Prostate gland (tissue), 2 donors: ENCODE data around the gene SPAG9. TPM values are rescaled to one million over a fixed set of nuclear protein-coding genes. Genes with fewer than 3 reads are reported as not detected.

Experiments used
- DNase-seq: peaks from one replicate; pipeline ENCODE4 v3.0.0-alpha.2; 2019; ENCODE audit warnings: low spot score
- H3K27ac ChIP-seq, 2 donors: fragments of 200-600 bp; sonication (generic); 2 replicates each; pipeline ENCODE4 v1.5.1; 2017 to 2019
- H3K27me3 ChIP-seq: fragments of 200-600 bp; sonication (generic); replicated peaks from 2 replicates; pipeline ENCODE4 v1.5.1; 2019; ENCODE audit not compliant: insufficient read depth
- H3K36me3 ChIP-seq, 2 donors: fragments of 200-600 bp; sonication (generic); 1 replicate in 1 of 2; 2 replicates in 1 of 2; pipeline versions ENCODE4 v1.5.1 to v1.8.1; 2017 to 2019
- H3K4me1 ChIP-seq: fragments of 200-600 bp; sonication (generic); replicated peaks from 2 replicates; pipeline ENCODE4 v1.5.1; 2019
- H3K4me3 ChIP-seq, 2 donors: fragments of 200-600 bp; sonication (generic); 2 replicates each; pipeline ENCODE4 v1.5.1; 2017 to 2019
- H3K9me3 ChIP-seq: fragments of 200-600 bp; sonication (generic); 2 replicates; pipeline ENCODE4 v1.5.1; 2017
- CTCF ChIP-seq, 4 experiments: fragments of 200-600 bp in 2 of 4; fragments of 450-650 bp in 2 of 4; sonication (generic) in 2 of 4; IDR thresholded peaks; 1 replicate in 3 of 4; 2 replicates in 1 of 4; pipeline ENCODE4 v1.5.1; 2016 to 2019; ENCODE audit warnings: antibody characterized with exemption in 4 of 4, mild to moderate bottlenecking in 2 of 4, moderate library complexity in 2 of 4
- POLR2A ChIP-seq: fragments of 450-650 bp; IDR thresholded peaks from one replicate; pipeline ENCODE4 v1.6.1; 2016; ENCODE audit warnings: antibody characterized with exemption, mild to moderate bottlenecking
- POLR2AphosphoS5 ChIP-seq: sonication (generic); formaldehyde crosslinking; IDR thresholded peaks from one replicate; pipeline ENCODE4 v1.6.1; 2017; ENCODE audit warnings: antibody characterized with exemption
- WGBS: methylation state at CpG from one replicate; pipeline ENCODE4 v1.1.5; 2018; 5-methylcytosine and 5-hydroxymethylcytosine counted together
- intact Hi-C: fragments of 100-400 bp; cut with DNase I; formaldehyde crosslinking; loops from one replicate; pipeline ENCODE4 v1.14.2; 2022
- total RNA-seq, 2 donors: library from RNA; depleted of rRNA; stranded (reverse); fragments of >200 nt; gene quantifications; one replicate each; pipeline ENCODE4 v1.1.0, GENCODE V29; 2016

The SPAG9 gene
- total RNA-seq, 2 donors from 2014 or later, result 48.3 to 98.3 TPM

- 1% methylated on average over 61 of the region's 62 CpGs for WGBS
- no peaks in the 10 kb centered on the region for H3K4me1 ChIP-seq
- H3K27ac ChIP-seq, result peak overlapping the region; percentile 75 to 90
- H3K4me3 ChIP-seq, result peak overlapping the region; percentile 26 to 30
- no peaks in the 10 kb centered on the region for H3K9me3 ChIP-seq
- no peaks in the 10 kb centered on the region for H3K36me3 ChIP-seq
- TF ChIP-seq POLR2A (no peak), POLR2AphosphoS5 (peak; percentile 42), CTCF (IDR thresholded peaks at IDR 0.05) (no peak)
- intact Hi-C loops, result no loop called here
- no peaks in the 10 kb centered on the region for H3K27me3 ChIP-seq
- peak; percentile 61 for DNase-seq
Measured at GRCh38 chr17:50931144-50931908, 189.3 kb downstream of the SPAG9 start.

- no peaks in the 10 kb centered on the region for H3K4me1 ChIP-seq
- intact Hi-C loops, result no loop called here
Measured at GRCh38 chr17:50928646-50929045, 192.0 kb downstream of the SPAG9 start.

GRCh38 chr17:50927287-50927686, 193.4 kb downstream of the SPAG9 start:
- no peak for DNase-seq
- no peak overlapping the region for H3K27ac ChIP-seq
- intact Hi-C loops, result no loop called here
- H3K27me3 ChIP-seq, result no peaks in the 10 kb centered on the region
- H3K4me1 ChIP-seq, result no peaks in the 10 kb centered on the region
- H3K9me3 ChIP-seq, result no peaks in the 10 kb centered on the region
- no peak overlapping the region for H3K4me3 ChIP-seq
- 78% methylated on average over 4 of the region's 4 CpGs for WGBS
- no peaks in the 10 kb centered on the region for H3K36me3 ChIP-seq
- TF ChIP-seq POLR2AphosphoS5, result no peak
- TF ChIP-seq CTCF (IDR thresholded peaks at IDR 0.05), result no peak
- no peak for TF ChIP-seq POLR2A

More at GRCh38 chr17:50928646-50929045, 192.0 kb downstream of the SPAG9 start:
- Histone ChIP-seq H3K36me3 (no peaks in the 10 kb centered on the region), H3K27me3 (no peaks in the 10 kb centered on the region), H3K4me3 (no peak overlapping the region), H3K9me3 (no peaks in the 10 kb centered on the region), H3K27ac (no peak overlapping the region)
- no peak for TF ChIP-seq POLR2A
- TF ChIP-seq CTCF (IDR thresholded peaks at IDR 0.05), result no peak
- TF ChIP-seq POLR2AphosphoS5, result no peak
- DNase-seq, result no peak
- WGBS, result 87% methylated on average over 4 of the region's 4 CpGs

DNA sequence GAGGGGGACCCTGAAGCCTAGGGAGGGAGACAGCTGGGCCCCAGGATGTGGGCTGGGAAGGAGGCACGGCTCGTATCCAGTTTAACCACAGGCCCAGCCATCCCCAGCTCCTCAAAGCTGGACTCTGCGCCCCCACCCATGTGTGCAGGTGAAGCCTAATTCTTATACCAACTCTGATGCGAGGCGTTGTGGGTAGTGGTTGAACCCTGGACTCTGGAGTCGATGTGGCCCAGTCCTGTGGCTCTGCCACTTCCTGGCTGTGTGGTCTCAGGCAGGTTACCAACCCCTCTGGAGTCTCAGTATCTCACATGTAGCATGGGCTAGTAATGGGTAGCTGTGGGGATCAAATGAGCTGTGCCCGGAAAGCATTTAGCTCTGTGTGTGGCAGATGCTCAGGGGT, 194.1 kb downstream of the SPAG9 start:
- H3K4me1 ChIP-seq, result no peaks in the 10 kb centered on the region
- no peak overlapping the region for H3K4me3 ChIP-seq
- H3K9me3 ChIP-seq, result no peaks in the 10 kb centered on the region
- TF ChIP-seq POLR2A, result no peak
- no peak for TF ChIP-seq POLR2AphosphoS5
- no peak for TF ChIP-seq CTCF (IDR thresholded peaks at IDR 0.05)
- H3K27ac ChIP-seq, result no peak overlapping the region
- H3K36me3 ChIP-seq, result no peaks in the 10 kb centered on the region
- 94% methylated on average over 7 of the region's 7 CpGs for WGBS
- DNase-seq, result no peak
- no peaks in the 10 kb centered on the region for H3K27me3 ChIP-seq
- intact Hi-C loops, result no loop called here

DNA sequence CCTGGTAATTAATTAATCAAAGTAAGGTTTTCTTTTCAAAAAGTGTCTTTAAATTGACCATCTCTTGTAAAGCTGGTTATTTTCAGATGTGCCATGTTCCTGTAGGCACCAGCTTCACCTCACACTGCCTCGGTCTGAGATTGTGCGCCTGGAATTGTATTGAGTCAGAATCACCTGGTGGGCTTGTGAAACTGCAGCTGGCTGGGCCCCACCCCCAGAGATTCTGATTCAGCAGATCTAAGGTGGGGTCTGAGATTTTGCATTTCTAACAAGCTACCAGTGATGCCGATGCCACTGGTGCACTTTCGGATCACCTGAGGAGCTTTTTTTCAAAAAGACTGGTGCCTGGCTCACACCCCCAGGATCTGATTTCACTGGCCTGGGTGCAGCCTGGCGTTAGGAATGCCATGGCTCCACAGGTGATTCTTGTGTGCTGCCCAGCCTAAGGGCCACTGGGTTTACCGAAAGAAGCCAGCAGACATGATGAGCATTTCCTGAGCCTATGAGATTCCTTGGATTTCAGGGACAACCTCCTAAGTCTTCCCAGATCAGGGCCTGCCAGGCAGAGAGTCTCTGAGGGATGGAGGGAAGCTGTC, 195.3 kb downstream of the SPAG9 start:
- no peak overlapping the region for H3K4me3 ChIP-seq
- DNase-seq, result no peak
- intact Hi-C loops, result no loop called here
- no peaks in the 10 kb centered on the region for H3K27me3 ChIP-seq
- H3K9me3 ChIP-seq, result no peaks in the 10 kb centered on the region
- H3K36me3 ChIP-seq, result no peaks in the 10 kb centered on the region
- no peaks in the 10 kb centered on the region for H3K4me1 ChIP-seq
- 74% methylated on average over 6 of the region's 6 CpGs for WGBS
- TF ChIP-seq POLR2A, result no peak
- TF ChIP-seq CTCF (IDR thresholded peaks at IDR 0.05), result no peak
- no peak for TF ChIP-seq POLR2AphosphoS5
- H3K27ac ChIP-seq, result no peak overlapping the region
